GF-D8 (cell line): ENCODE data around the gene BMP3.

Experiments
- DNase-seq: peaks from one replicate; lab custom pipeline; 2025; lab: John Stamatoyannopoulos, UW

Gene BMP3

GRCh38 chr4:81042578-81043365 is 12.3 kb downstream of the BMP3 start:
- DNase-seq: no peak

GRCh38 chr4:81049330-81049729 is 18.8 kb downstream of the BMP3 start:
- DNase-seq: no peak

GRCh38 chr4:81049907-81050306 is 19.4 kb downstream of the BMP3 start:
- no peak for DNase-seq

- DNase-seq: no peak
Measured at GRCh38 chr4:81052119-81053068, 21.9 kb downstream of the BMP3 start.

- no peak for DNase-seq
Measured at GRCh38 chr4:81058621-81059020, 28.1 kb downstream of the BMP3 start.

- no peak for DNase-seq
Measured at GRCh38 chr4:81060587-81061343, 30.3 kb downstream of the BMP3 start.

GRCh38 chr4:81061344-81061730 is 30.8 kb downstream of the BMP3 start:
- no peak for DNase-seq

GRCh38 chr4:81062001-81062400 is 31.5 kb downstream of the BMP3 start:
- no peak for DNase-seq

GRCh38 chr4:81065446-81065845 is 34.9 kb downstream of the BMP3 start:
- no peak for DNase-seq

GRCh38 chr4:81069706-81070331 is 39.3 kb downstream of the BMP3 start:
- peak; percentile 9 for DNase-seq

- DNase-seq: no peak
Measured at GRCh38 chr4:81071013-81071412, 40.5 kb downstream of the BMP3 start.

GRCh38 chr4:81081156-81081555 is 50.6 kb downstream of the BMP3 start:
- DNase-seq: no peak

- no peak for DNase-seq
Measured at GRCh38 chr4:81084029-81084428, 53.5 kb downstream of the BMP3 start.

- no peak for DNase-seq
Measured at GRCh38 chr4:81084634-81085033, 54.1 kb downstream of the BMP3 start.

GRCh38 chr4:81085291-81085690 is 54.8 kb downstream of the BMP3 start:
- no peak for DNase-seq

- no peak for DNase-seq
Measured at GRCh38 chr4:81085979-81086378, 55.5 kb downstream of the BMP3 start.

GRCh38 chr4:81093720-81094401 is 63.4 kb downstream of the BMP3 start:
- no peak for DNase-seq

GRCh38 chr4:81095389-81095788 is 64.9 kb downstream of the BMP3 start:
- no peak for DNase-seq

GRCh38 chr4:81096566-81096965 is 66.1 kb downstream of the BMP3 start:
- DNase-seq: no peak

GRCh38 chr4:81102107-81102506 is 71.6 kb downstream of the BMP3 start:
- DNase-seq: no peak

GRCh38 chr4:81106150-81106549 is 75.6 kb downstream of the BMP3 start:
- no peak for DNase-seq
